H1 (cell line): ENCODE results near the gene ITM2B. TPM values are rescaled to one million over a fixed set of nuclear protein-coding genes. Genes with fewer than 3 reads are reported as not detected.

Experiments used
- CTCF ChIA-PET: fragments of 300-600 bp; sonication (Branson Sonifier 250); formaldehyde crosslinking; loops from one replicate; lab custom pipeline; 2021; ENCODE audit not compliant: partially characterized antibody; lab: Charles Lee
- POLR2A ChIA-PET: fragments of 300-600 bp; sonication (Branson Sonifier 250); formaldehyde crosslinking; loops from one replicate; lab custom pipeline; 2021; ENCODE audit warnings: inconsistent platforms; ENCODE audit not compliant: partially characterized antibody; lab: Charles Lee
- DNase-seq, 2 experiments: peaks; one replicate each; pipeline versions ENCODE4 v3.0.0 to v3.0.0-alpha.2; 2010 to 2022; ENCODE audit warnings: low spot score in 2 of 2, low read depth in 1 of 2, mixed read lengths in 1 of 2
- FAIRE-seq: peaks from 2 replicates; lab custom pipeline; 2011; peaks lifted over from hg19 to GRCh38; lab: Jason Lieb, UNC
- H2AFZ ChIP-seq: 2 replicates; pipeline ENCODE4 v1.8.1; 2012; ENCODE audit warnings: low read length, inconsistent platforms
- H2AK5ac ChIP-seq: 2 replicates; pipeline ENCODE4 v1.6.1; 2013; ENCODE audit warnings: low read depth, low read length
- H2BK120ac ChIP-seq: replicated peaks from 2 replicates; pipeline ENCODE3; 2013; ENCODE audit warnings: low read depth, low read length, inconsistent platforms
- H2BK12ac ChIP-seq: 2 replicates; pipeline ENCODE4 v1.6.1; 2013; ENCODE audit warnings: low read depth, low read length
- H2BK15ac ChIP-seq: 2 replicates; pipeline ENCODE4 v1.6.1; 2013; ENCODE audit warnings: low read length
- H2BK20ac ChIP-seq: 2 replicates; pipeline ENCODE4 v1.6.1; 2013; ENCODE audit warnings: low read length
- H2BK5ac ChIP-seq: 2 replicates; pipeline ENCODE4 v1.6.1; 2013; ENCODE audit warnings: low read depth, low read length
- H3K14ac ChIP-seq: 2 replicates; pipeline ENCODE4 v1.6.1; 2013; ENCODE audit warnings: inconsistent platforms; ENCODE audit not compliant: insufficient read length
- H3K18ac ChIP-seq: 2 replicates; pipeline ENCODE4 v1.6.1; 2013; ENCODE audit warnings: low read length; ENCODE audit errors: extremely low read depth
- H3K23ac ChIP-seq: 2 replicates; pipeline ENCODE4 v1.6.1; 2013; ENCODE audit warnings: inconsistent platforms; ENCODE audit not compliant: insufficient read length
- H3K23me2 ChIP-seq: 2 replicates; pipeline ENCODE4 v1.6.1; 2013; ENCODE audit warnings: low read depth, low read length
- H3K27ac ChIP-seq: 2 replicates; pipeline ENCODE4 v1.6.1; 2011; ENCODE audit warnings: low read depth, low read length, inconsistent platforms
- H3K27me3 ChIP-seq, 4 experiments: replicated peaks in 1 of 4; 1 replicate in 1 of 4; 2 replicates in 3 of 4; pipeline versions ENCODE4 v1.6.1 to v1.8.1; 2011 to 2013; ENCODE audit warnings: low read length in 3 of 4, mild to moderate bottlenecking in 3 of 4, inconsistent platforms in 2 of 4, mixed read lengths in 2 of 4, moderate library complexity in 1 of 4; ENCODE audit not compliant: control insufficient read depth in 3 of 4, insufficient read depth in 3 of 4; ENCODE audit errors: extremely low read depth in 1 of 4
- H3K36me3 ChIP-seq, 4 experiments: 2 replicates each; pipeline versions ENCODE4 v1.6.1 to v1.8.1; 2011 to 2013; ENCODE audit warnings: mild to moderate bottlenecking in 4 of 4, low read length in 3 of 4, moderate library complexity in 2 of 4, control low read depth in 1 of 4, inconsistent platforms in 1 of 4; ENCODE audit not compliant: insufficient read depth in 4 of 4, control insufficient read depth in 2 of 4
- H3K4ac ChIP-seq: replicated peaks from 2 replicates; pipeline ENCODE3; 2013; ENCODE audit warnings: low read length, low read depth, mixed read lengths, inconsistent platforms; ENCODE audit not compliant: insufficient read length
- H3K4me1 ChIP-seq, 4 experiments: replicated peaks in 1 of 4; 1 replicate in 1 of 4; 2 replicates in 3 of 4; pipeline versions ENCODE4 v1.6.1 to v1.8.1; 2011 to 2013; ENCODE audit warnings: low read length in 3 of 4, inconsistent platforms in 2 of 4, mixed read lengths in 1 of 4; ENCODE audit not compliant: insufficient read depth in 4 of 4, control insufficient read depth in 3 of 4
- H3K4me2 ChIP-seq, 2 experiments: 2 replicates each; pipeline versions ENCODE4 v1.6.1 to v1.8.1; 2011 to 2013; ENCODE audit warnings: low read depth in 2 of 2, low read length in 2 of 2, control low read depth in 1 of 2, inconsistent platforms in 1 of 2, mild to moderate bottlenecking in 1 of 2; ENCODE audit not compliant: insufficient read depth in 1 of 2
- H3K4me3 ChIP-seq, 4 experiments: fragments of 200-600, 300-600 bp in 1 of 4; sonication (generic), shearing (Covaris generic), sonication (Bioruptor Twin) in 1 of 4; 2 replicates each; pipeline versions ENCODE4 v1.5.1 to v1.8.1; 2011 to 2016; ENCODE audit warnings: low read length in 4 of 4, low read depth in 3 of 4, control low read depth in 2 of 4, inconsistent platforms in 2 of 4, mild to moderate bottlenecking in 2 of 4, mixed read lengths in 1 of 4, moderate library complexity in 1 of 4; ENCODE audit not compliant: insufficient read depth in 2 of 4; ENCODE audit errors: extremely low read depth in 1 of 4
- H3K56ac ChIP-seq: replicated peaks from 2 replicates; pipeline ENCODE3; 2013; ENCODE audit warnings: low read depth, mild to moderate bottlenecking, mixed read lengths, low read length, inconsistent platforms; ENCODE audit not compliant: insufficient read length
- H3K79me1 ChIP-seq: 2 replicates; pipeline ENCODE4 v1.6.1; 2013; ENCODE audit warnings: low read depth, low read length, control low read depth
- H3K79me2 ChIP-seq, 2 experiments: 2 replicates each; pipeline versions ENCODE4 v1.6.1 to v1.8.1; 2012 to 2013; ENCODE audit warnings: low read length in 2 of 2, mild to moderate bottlenecking in 2 of 2, inconsistent platforms in 1 of 2; ENCODE audit not compliant: insufficient read depth in 2 of 2, control insufficient read depth in 1 of 2
- H3K9ac ChIP-seq, 4 experiments: replicated peaks in 1 of 4; 1 replicate in 1 of 4; 2 replicates in 3 of 4; pipeline versions ENCODE4 v1.6.1 to v1.8.1; 2011 to 2013; ENCODE audit warnings: low read depth in 3 of 4, low read length in 3 of 4, control low read depth in 2 of 4, mild to moderate bottlenecking in 2 of 4, moderate library complexity in 2 of 4, inconsistent platforms in 1 of 4; ENCODE audit errors: extremely low read depth in 1 of 4
- H3K9me3 ChIP-seq, 2 experiments: 2 replicates each; pipeline versions ENCODE4 v1.6.1 to v1.8.1; 2012 to 2013; ENCODE audit warnings: mild to moderate bottlenecking in 2 of 2, moderate library complexity in 2 of 2, control low read depth in 1 of 2, inconsistent platforms in 1 of 2, low read depth in 1 of 2, low read length in 1 of 2, mixed read lengths in 1 of 2; ENCODE audit not compliant: insufficient read depth in 2 of 2
- H4K20me1 ChIP-seq, 2 experiments: replicated peaks in 1 of 2; 2 replicates each; pipeline versions ENCODE3 to v1.8.1; 2011 to 2013; ENCODE audit warnings: inconsistent platforms in 2 of 2, low read length in 2 of 2, mild to moderate bottlenecking in 1 of 2; ENCODE audit not compliant: insufficient read depth in 2 of 2, control insufficient read depth in 1 of 2
- H4K5ac ChIP-seq: 2 replicates; pipeline ENCODE4 v1.6.1; 2013; ENCODE audit warnings: low read length, low read depth, mixed read lengths, inconsistent platforms; ENCODE audit not compliant: insufficient read length
- H4K8ac ChIP-seq: 2 replicates; pipeline ENCODE4 v1.8.0; 2013; ENCODE audit warnings: mild to moderate bottlenecking, moderate library complexity, low read length, inconsistent platforms; ENCODE audit not compliant: insufficient read depth; ENCODE audit errors: extremely low read depth
- H4K91ac ChIP-seq: replicated peaks from 2 replicates; pipeline ENCODE3; 2013; ENCODE audit warnings: low read length, mixed read lengths, inconsistent platforms; ENCODE audit not compliant: insufficient read length
- ASH2L ChIP-seq: fragments of 200-600, 300-600 bp; sonication (generic); IDR thresholded peaks from one replicate; pipeline ENCODE4 v1.7.1; 2017; ENCODE audit warnings: low read length
- BCL11A ChIP-seq, 2 experiments: IDR thresholded peaks; one replicate each; pipeline ENCODE4 v1.6.1; 2011; ENCODE audit warnings: low read depth in 2 of 2, low read length in 2 of 2, mild to moderate bottlenecking in 2 of 2
- BRCA1 ChIP-seq: IDR thresholded peaks from 2 replicates; pipeline ENCODE4 v1.6.1; 2012; ENCODE audit warnings: low read depth, low read length, improper control_type of control experiment
- CEBPB ChIP-seq: IDR thresholded peaks from 2 replicates; pipeline ENCODE4 v1.6.1; 2012; ENCODE audit warnings: low read depth, low read length
- CTBP2 ChIP-seq: IDR thresholded peaks from 2 replicates; pipeline ENCODE4 v1.7.0; 2011; ENCODE audit warnings: borderline replicate concordance, mild to moderate bottlenecking, moderate library complexity, mixed read lengths, low read length; ENCODE audit not compliant: insufficient read depth, insufficient read length
- HDAC2 ChIP-seq, 2 experiments: fragments of 300-600 bp in 1 of 2; sonication (generic) in 1 of 2; IDR thresholded peaks; 2 replicates each; pipeline ENCODE4 v1.6.1; 2011 to 2012; ENCODE audit warnings: low read depth in 2 of 2, low read length in 2 of 2, mild to moderate bottlenecking in 2 of 2, moderate library complexity in 2 of 2, borderline replicate concordance in 1 of 2, inconsistent platforms in 1 of 2
- JUN ChIP-seq: IDR thresholded peaks from 2 replicates; pipeline ENCODE4 v1.6.1; 2011; ENCODE audit warnings: low read depth, mild to moderate bottlenecking, improper control_type of control experiment, low read length
- KDM4A ChIP-seq: IDR thresholded peaks from one replicate; pipeline ENCODE4 v1.7.1; 2012; ENCODE audit warnings: low read depth, mild to moderate bottlenecking, moderate library complexity, low read length, inconsistent platforms; ENCODE audit not compliant: severe bottlenecking
- NRF1 ChIP-seq: IDR thresholded peaks from 2 replicates; pipeline ENCODE4 v1.6.1; 2011; ENCODE audit warnings: mild to moderate bottlenecking, low read depth, low read length, improper control_type of control experiment
- POU5F1 ChIP-seq: IDR thresholded peaks from 2 replicates; pipeline ENCODE4 v1.6.1; 2011; ENCODE audit warnings: low read depth, mild to moderate bottlenecking, low read length, moderate library complexity
- RAD21 ChIP-seq, 2 experiments: IDR thresholded peaks in 1 of 2; conservative IDR thresholded peaks in 1 of 2; 2 replicates each; pipeline ENCODE4 v1.6.1; 2011; ENCODE audit warnings: low read depth in 2 of 2, low read length in 2 of 2, improper control_type of control experiment in 1 of 2, inconsistent platforms in 1 of 2, mild to moderate bottlenecking in 1 of 2, moderate library complexity in 1 of 2
- RXRA ChIP-seq: IDR thresholded peaks from 2 replicates; pipeline ENCODE4 v1.6.1; 2011; ENCODE audit warnings: low read depth, mild to moderate bottlenecking, low read length, moderate library complexity; ENCODE audit not compliant: insufficient read depth
- SIRT6 ChIP-seq: IDR thresholded peaks from one replicate; pipeline ENCODE4 v1.7.1; 2012; ENCODE audit warnings: low read length, inconsistent platforms
- SP1 ChIP-seq: IDR thresholded peaks from 2 replicates; pipeline ENCODE4 v1.6.1; 2011; ENCODE audit warnings: low read depth, low read length
- TAF1 ChIP-seq: IDR thresholded peaks from 2 replicates; pipeline ENCODE4 v1.6.1; 2011; ENCODE audit warnings: mild to moderate bottlenecking, low read depth, low read length
- WGBS, 2 experiments: shearing (Covaris generic) in 1 of 2; methylation state at CpG; one replicate each; pipeline versions ENCODE4 v1.1.6 to v1.1.7; 2013 to 2015; ENCODE audit warnings: low lambda C conversion rate in 2 of 2, mixed read lengths in 2 of 2, inconsistent platforms in 1 of 2, low coverage in 1 of 2, missing lambda C conversion rate in 1 of 2; ENCODE audit not compliant: insufficient replicate concordance in 2 of 2, insufficient coverage in 1 of 2, insufficient read length in 1 of 2; ENCODE audit errors: extremely low coverage in 1 of 2, missing lambda C conversion rate in 1 of 2; 5-methylcytosine and 5-hydroxymethylcytosine counted together
- polyA plus RNA-seq, 7 experiments: library from polyadenylated mRNA; depleted of rRNA in 3 of 7; stranded (reverse) in 5 of 7; unstranded in 2 of 7; fragments of >200 nt in 5 of 7; fragments of 200-250 nt in 2 of 7; gene quantifications; 1 replicate in 5 of 7; 2 replicates in 1 of 7; 4 replicates in 1 of 7; pipeline versions ENCODE4 v1.2.1 to v1.2.3, GENCODE V29; 2011 to 2013; ENCODE audit warnings: missing spikeins in 2 of 7, mixed read lengths in 2 of 7
- total RNA-seq: library from RNA; stranded (reverse); fragmentation: NEBNext Ultra II Directional; extraction: Animal tissue kit (Norgen Biotek cat#: 25700); gene quantifications from 2 replicates; pipeline ENCODE4 v1.2.1, GENCODE V29; 2021

The ITM2B gene
- total and polyA plus RNA-seq, 2 of the 8 experiments (the other 6 are each of a cell fraction or from before 2014, with no cell fraction given), result 132 to 184 TPM

DNA sequence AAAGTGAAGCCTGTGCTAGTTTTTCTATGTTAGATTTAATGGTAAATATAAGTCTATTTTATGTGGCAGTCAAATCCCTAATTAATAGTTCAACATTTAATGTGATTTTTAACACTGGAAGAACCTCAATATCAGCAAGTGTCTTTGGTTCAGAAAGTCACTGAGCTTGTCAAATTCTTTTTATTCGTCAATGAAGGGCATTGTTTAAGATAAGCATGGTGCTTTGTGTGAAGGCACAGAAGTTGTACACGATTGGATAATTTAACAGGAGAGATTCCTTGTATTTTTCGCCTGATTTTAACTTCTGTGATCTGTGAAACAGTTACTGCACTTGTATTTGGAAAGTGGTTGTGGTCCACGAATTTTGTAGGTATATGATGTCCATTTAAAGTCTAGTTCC lies 40.3 kb downstream of the ITM2B start:
- Histone ChIP-seq H3K9ac (no peak overlapping the region), H3K79me2 (no peaks in the 10 kb centered on the region), H3K23me2 (no peaks in the 10 kb centered on the region), H2BK20ac (no peak overlapping the region), H4K91ac (no peak overlapping the region), H3K14ac (no peak overlapping the region), H2AK5ac (no peak overlapping the region), H2AFZ (no peak overlapping the region), H2BK5ac (no peak overlapping the region), H2BK120ac (no peak overlapping the region), H3K23ac (no peak overlapping the region), H4K20me1 (no peaks in the 10 kb centered on the region), H3K4me2 (no peak overlapping the region), H2BK15ac (no peak overlapping the region), H3K4ac (no peak overlapping the region), H3K9me3 (no peaks in the 10 kb centered on the region), H4K8ac (no peak overlapping the region), H3K4me1 (no peaks in the 10 kb centered on the region), H2BK12ac (no peak overlapping the region), H3K56ac (no peak overlapping the region), H4K5ac (no peak overlapping the region), H3K36me3 (no peaks in the 10 kb centered on the region), H3K18ac (no peak overlapping the region), H3K27ac (no peak overlapping the region), H3K4me3 (no peak overlapping the region), H3K79me1 (no peaks in the 10 kb centered on the region), H3K27me3 (no peaks in the 10 kb centered on the region)
- FAIRE-seq (no peak), DNase-seq (no peak)
- ChIA-PET CTCF (interaction anchor here (0.6 kb wide), 1 partner anchor 300 kb away, joined by 4 read pairs; no protein-coding TSS in a partner anchor), POLR2A (no interaction called here)
- WGBS, 2 experiments, result 88% methylated on average over 4 of the region's 4 CpGs; no CpG with 5 or more reads in 1 of the 2 experiments
- TF ChIP-seq SP1 (no peak), POU5F1 (no peak), NRF1 (no peak), SIRT6 (no peak), RXRA (no peak), ASH2L (no peak), TAF1 (no peak), JUN (no peak), BRCA1 (no peak), CEBPB (no peak), CTBP2 (no peak), RAD21 (IDR thresholded peaks at IDR 0.05 in 1 of 2, conservative IDR thresholded peaks at IDR 0.05 in 1 of 2; ENCODE audit: low read depth in 2 of 2, low read length in 2 of 2) (no peak), KDM4A (no peak), BCL11A (IDR thresholded peaks at IDR 0.05; ENCODE audit: low read depth in 2 of 2, low read length in 2 of 2) (no peak), HDAC2 (IDR thresholded peaks at IDR 0.05; ENCODE audit: borderline replicate concordance in 1 of 2, low read depth in 2 of 2, low read length in 2 of 2) (no peak)
